Stimulated activated CD8-positive, alpha-beta memory T cell treated with anti-CD3 and anti-CD28 coated beads, Interleukin-15, amount 100 ng/mL, for 4 hours (primary cell): ENCODE data around the gene L3HYPDH.

Experiments used
- DNase-seq, 2 donors: peaks; one replicate each; pipeline ENCODE4 v3.0.0-alpha.2; 2020; ENCODE audit warnings: low read depth in 2 of 2

L3HYPDH gene

DNA sequence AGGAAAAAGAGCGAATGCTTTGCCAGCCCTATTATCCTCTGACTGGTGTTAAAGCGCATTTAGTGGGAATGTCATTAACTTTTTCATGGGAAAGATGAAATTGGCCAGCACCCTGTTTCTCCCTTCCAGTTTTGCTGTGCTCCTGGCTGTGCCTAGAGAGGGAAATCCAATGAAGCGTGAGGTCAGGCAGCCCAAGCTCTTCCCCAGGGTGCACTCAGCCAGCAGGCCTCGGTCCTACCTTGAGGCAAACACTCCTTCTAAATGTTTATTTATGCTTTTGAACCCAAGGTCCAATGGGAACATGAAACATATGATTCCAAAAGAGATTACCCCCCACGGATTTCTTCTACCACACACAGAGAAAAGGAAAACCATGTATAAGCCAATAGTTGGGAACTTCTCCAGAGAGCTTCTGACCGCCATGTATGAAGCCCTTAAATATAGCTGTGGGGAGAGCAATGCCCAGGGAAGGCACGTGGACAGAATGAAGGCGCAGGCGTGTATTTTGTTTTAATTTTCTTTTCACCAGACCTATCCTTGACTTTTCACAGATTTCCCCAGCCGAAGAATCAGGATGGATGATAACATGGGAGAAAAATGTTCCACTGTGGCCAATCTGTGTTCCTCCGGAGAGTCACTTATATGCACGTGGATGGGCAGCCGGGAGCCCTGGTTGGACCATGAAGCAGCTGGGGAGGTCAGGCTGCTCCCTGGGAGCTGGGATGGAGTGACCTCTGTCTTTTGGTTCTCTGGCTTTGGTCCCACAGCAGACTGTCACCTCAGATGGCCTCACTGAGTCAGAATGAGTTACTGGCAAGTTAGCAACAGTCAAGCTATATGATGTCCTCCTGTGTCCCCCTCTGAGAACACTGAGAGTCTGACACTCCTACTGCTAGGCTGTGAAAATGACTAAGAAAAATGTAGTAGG, 56.3 kb downstream of the L3HYPDH start:
- no peak for DNase-seq

DNA sequence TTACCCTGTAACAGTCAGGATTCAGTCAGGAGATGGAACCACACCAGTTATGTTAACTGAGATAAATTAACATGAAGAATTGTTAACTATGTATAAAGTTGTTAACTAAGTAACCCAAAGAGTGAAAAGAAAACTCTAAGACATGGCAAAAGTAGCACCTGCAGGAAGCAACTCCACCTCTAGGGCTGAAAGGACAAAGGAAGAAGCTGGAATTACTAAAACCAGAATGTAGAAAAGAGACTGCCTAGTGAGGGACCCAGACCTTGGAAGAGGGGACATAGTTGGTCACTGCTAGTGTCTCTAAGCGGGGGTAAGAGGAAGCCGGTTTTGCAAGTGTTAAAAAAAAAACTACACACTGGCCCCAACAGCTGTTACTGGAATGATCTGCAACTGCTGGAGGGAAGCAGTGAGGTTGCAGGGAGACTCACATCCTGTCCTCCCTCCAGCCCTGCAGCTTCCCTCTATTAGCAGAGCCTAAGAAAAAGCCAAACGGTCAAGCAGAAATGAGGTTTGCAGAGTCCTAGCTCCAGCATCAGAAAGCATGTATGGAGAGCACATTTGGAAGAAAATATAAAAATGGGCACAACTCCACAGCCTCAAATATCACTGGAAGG, 58.8 kb downstream of the L3HYPDH start:
- no peak for DNase-seq

DNA sequence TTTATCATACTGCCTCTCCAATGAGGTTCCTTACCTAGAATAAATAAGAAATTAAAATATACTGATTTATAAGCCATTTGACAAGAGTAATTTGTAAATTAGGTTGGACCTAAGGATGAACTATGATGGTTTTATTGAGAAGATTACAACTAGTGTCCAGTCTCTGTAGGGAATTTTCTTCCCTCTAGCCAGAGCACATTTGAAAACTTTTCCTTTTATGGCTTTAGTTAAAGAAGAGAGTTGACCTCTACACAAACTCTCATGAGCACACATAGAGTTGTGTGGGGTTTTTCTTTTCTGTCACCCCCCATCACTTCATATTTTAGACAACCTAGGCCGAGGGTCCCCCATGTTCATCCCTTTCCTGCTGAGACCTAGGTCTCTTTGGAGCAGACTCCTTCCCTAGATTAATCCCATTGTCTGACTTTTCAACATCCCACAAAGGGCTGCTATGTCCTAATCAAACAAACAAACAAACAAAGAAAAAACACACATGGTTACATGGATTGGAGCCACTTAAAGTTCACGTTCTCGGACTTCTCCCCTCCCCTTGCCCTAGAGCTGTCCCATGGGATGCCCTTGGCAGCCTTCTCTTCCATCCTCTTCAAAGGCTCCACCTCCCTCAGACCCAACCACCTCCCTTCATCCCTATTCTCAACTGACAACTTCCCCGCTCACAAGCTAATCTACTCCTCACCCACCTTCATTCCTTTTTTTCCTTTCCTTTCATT, 59.7 kb downstream of the L3HYPDH start:
- no peak for DNase-seq
